GM18526 (cell line): Measurements from ENCODE around the gene RAI14.

Experiments
- POLR2A ChIP-seq: IDR thresholded peaks from 3 replicates; pipeline ENCODE4 v1.6.1; 2011; ENCODE audit not compliant: insufficient read length; ENCODE audit errors: extremely low read depth

The RAI14 gene

DNA sequence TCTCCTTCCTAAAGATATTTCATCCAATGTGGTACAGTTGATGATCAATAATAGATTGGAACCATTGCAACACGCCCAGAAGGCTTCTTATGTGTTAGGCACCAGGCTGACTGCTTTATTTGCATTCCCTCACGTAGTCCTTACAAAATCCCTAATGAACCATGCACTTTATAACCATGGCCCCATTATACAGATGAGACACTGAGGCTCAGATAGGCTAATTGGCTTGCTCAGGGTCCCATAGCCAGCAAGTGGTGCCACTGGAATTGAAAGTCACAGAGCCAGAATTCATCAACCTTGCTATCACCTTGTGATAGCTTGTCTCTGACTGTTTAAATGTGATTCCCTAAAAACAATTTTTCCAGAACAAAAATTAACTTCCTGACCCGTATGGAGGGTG, 27.8 kb upstream of the RAI14 start:
- no peak for TF ChIP-seq POLR2A

DNA sequence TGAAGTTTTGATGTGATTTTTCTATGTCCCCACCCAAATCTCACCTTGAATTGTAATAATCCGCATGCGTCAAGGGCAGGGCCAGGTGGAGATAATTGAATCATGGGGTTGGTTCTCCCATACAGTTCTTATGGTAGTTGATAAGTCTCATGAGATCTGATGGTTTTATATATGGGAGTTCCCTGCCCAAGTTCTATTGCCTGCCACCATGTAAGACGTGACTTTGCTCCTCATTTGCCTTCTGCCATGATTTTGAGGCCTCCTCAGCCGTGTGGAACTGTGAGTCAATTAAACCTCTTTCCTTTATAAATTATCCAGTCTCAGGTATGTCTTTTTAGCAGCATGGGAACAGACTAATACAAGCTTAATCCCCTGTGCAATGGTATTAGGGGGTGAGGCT, 25.5 kb upstream of the RAI14 start:
- TF ChIP-seq POLR2A = no peak

DNA sequence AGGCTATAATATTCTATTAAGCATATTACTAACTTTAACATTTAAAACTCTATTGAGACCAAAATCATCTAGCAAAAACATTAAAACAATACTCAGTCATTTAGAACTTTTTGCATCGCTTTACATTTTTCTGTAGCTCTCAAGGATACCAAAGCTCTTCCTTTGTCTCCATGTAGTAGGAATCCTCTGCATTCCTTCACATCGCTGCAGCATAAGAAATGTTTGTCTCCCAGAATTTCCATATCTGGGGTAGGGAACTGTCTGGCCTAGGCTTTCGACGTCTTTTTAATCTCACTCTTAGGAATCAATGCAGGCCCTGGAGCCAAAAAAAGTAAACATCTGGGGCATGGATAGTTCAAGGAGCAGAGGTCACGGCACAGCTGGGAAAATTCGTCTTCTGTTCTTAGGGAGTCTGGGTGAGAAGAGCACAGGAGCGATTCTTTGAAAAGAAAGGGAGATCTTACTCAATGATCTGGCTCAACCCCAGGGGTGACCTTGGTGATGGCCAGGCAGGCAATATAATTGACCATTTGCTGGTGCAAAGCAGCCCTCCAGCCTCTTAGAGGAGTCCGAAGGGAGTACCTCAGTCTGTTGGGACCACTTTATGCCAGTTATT, 23.2 kb upstream of the RAI14 start:
- no peak for TF ChIP-seq POLR2A

DNA sequence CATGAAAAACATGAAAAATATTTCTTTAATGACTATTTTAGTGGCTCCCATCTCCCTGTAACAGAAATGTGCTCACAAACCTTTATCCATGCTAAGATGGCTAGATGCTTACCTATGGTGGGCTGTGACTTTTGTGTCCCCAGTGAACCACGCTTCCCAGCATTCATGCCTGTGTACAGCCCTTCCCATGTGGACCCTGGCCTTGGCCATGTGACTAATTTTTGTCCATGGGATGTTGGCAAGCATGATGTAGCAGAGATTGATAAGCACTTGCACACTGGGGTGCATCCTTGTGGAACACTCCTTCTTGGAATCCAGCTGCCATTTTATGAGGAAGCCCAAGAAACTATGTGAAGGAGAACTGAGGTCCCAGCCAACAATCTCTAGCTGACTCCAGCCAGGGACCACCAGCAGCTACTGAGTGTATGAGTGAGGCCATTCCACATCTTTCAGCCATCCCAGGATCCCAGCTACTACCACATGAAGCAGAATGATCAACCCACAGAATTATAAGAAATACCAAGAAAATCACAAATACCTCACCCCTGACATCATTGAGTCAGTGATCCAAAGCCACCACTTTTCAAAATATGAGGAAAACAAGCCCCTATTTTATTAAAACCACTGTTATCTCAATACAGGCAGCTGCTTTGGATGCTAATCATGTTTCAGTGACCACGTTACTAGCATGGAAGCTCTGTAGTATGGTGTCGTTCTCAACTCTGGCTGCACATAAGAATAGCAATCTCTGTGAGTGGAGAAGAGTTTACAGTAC, 16.1 kb upstream of the RAI14 start:
- TF ChIP-seq POLR2A = no peak

DNA sequence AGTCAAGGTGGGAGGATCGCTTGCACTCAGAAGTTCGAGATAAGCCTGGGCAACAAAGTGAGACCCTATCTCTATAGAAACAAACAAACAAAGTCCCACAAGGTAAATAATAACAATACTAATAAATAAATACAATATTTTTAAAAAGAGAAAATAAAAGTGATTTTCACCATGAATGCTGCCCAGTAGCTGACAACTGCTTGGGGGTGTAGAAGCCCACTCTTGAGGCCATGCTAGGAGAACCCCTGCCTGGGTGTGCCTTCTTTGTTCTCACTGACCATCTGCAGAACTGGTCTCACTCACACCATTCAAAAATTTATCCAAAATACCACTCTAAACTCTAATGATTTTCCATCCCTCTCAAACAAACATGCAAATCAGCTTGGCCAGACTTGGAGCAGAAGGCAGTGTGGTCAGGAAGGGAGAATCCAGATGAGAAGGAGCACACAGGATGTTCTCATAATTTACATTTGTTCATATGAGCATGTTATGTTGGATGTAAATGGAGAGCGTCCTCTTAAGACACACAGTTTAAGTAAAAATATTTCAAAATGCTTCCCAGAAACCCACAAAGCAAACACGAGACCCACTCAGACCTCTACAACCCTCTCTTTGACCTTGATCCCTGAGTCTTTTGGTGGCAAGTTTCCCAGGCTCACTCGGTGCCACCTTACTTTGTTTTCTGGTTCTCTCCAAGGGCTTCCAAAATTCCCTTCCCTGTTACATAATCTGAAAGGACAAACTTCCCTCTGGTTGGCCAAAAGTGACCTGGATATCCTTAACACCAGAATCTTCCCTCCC, 7.9 kb upstream of the RAI14 start:
- TF ChIP-seq POLR2A = no peak

DNA sequence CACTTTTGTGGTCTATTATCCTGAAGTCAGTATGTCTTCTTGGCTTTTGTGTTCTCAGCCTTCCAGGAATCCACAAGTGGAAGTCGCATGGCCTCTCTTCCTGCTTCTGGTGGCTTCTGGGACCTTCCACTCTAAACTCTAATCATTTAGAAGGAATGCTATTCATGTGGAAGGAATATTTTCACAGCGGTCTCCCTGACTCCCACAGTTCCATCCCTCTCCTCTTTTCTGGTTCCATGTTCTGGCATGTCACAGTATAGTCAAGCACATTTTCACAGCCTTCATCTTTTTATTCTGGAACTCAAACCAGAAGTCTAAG, 7.3 kb upstream of the RAI14 start:
- TF ChIP-seq POLR2A = no peak

DNA sequence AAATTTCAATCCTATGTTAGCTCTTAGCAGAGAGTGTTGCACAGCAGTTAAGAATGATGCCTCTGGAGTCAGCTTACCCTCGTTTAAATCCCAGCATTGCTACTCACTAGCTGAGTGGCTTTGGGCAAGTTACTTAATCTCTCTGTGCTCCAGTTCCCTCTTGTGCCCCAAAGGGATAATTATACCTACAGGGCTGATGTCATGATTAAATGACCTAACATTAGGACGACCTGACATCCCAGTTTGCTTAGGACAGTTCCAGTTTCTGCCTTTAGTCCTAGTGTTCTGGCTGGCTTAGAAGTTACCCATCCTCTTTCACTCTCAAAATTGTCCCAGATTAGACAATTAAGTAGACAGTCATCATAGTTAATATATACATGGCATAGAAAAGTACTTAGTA, 4.3 kb upstream of the RAI14 start:
- TF ChIP-seq POLR2A = no peak

DNA sequence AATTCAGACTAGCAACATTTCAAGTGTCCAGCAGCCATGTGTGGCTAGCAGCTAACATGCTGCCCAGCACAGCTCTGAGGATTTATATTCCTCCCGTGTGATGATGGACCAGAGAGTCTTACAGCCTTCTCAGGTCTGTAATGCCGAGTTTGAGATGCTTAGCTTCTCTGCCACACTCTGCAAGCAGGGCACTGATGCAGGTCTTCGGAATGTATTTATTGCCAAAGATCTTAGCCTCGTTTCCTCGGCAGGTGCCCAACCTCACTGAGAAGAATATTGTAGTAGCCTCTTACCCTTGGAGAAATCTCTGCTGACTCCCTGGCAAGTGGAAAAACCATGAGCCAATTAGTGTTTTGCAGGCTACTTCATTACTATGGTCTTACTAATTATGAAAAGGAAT, 3.7 kb upstream of the RAI14 start:
- no peak for TF ChIP-seq POLR2A

DNA sequence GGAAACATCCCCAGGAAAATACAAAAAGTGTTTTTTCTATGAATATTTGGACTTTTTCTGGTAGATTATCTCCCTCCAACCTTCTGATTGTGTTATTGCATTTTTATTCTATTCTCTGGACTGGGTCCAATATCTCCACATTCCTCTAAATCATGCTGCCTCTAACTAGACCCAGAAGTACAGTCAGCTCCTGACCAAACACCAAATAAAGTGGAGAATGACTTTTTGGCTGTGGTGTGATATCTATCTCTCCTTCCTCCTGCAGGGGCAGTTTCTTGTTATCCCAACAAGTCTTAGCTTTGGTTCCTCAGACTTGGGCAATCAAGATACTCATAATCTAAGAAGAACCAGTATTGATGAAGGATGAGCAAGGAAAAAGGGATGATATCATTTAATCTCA, 3.2 kb upstream of the RAI14 start:
- TF ChIP-seq POLR2A = no peak

DNA sequence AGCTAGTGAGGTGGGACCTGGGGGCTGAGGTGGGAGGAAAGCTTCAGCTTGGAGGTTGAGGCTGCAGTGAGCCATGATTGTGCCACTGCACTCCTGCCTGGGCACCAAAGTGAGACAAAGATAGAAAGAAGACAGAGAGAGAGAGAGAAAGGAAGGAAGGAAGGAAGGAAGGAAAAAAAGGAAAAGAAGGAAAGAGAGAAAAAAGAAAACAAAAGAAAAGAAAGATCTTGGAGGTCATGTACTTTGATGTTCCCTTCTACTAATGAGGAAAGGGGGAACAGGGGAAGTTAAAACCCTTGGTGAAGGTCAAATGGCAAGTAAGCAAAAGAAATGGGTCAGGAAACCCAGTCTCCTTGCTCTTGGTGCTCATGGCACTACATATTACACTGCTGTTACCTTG, 2.4 kb upstream of the RAI14 start:
- no peak for TF ChIP-seq POLR2A

DNA sequence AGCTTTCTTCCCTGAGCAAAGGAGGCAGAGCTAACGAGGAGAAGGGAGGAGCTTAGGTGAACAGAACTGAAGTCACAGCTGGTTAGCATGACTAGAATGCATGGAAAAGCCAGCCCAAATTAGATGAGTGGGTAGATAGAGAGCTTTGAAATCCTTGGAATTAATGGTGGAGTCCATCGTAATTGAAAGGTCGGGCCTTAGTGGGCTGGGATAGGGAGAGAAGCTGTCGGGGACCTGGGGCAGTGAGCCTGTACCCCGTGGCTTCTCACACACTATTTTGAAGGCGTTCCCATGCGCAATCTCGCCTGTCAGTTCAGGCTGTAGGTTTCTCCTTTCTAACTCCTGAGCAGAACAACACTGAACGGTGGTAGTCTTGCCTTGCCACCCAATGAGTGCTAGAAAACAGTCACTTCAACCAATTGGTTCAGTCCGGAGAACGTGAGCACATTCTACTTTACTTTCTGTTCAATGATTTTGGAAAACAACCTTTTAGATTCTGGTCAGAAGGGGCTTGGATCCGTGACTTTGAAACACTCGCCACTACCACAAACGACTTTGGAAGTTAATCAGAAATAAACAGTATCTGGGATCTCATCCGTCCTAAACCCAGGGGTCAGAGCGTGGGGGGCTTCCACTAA, 655 bp upstream of the RAI14 start:
- TF ChIP-seq POLR2A = no peak

DNA sequence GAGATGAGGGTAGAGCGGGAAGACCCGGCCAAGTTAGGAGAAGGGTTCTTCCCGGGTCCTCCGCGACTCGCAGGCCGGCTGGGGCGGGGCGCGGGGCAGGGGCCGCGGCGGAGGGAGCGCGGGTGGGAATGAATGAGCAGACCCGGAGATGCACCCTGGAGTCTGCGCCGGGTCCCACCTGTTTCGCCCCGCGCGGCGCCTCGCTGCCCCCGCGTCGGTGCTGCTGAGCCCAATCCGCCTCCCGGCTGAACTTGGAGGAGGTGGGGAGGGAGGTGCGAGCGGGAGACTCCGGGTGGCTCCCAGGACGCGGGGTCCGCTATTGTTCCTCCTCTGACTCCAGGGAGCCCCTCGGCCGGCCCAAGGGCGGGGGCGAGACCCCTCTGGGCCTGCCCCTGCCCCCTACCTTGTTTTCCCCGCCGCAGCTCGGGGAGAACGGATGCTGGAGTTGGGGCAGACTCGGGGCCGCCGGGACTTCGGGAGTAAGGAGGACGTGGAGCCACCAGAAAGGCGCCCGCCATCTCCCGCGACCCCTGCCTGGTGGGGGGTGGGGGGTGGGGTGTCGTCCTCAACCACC, 659 bp downstream of the RAI14 start:
- TF ChIP-seq POLR2A = no peak

DNA sequence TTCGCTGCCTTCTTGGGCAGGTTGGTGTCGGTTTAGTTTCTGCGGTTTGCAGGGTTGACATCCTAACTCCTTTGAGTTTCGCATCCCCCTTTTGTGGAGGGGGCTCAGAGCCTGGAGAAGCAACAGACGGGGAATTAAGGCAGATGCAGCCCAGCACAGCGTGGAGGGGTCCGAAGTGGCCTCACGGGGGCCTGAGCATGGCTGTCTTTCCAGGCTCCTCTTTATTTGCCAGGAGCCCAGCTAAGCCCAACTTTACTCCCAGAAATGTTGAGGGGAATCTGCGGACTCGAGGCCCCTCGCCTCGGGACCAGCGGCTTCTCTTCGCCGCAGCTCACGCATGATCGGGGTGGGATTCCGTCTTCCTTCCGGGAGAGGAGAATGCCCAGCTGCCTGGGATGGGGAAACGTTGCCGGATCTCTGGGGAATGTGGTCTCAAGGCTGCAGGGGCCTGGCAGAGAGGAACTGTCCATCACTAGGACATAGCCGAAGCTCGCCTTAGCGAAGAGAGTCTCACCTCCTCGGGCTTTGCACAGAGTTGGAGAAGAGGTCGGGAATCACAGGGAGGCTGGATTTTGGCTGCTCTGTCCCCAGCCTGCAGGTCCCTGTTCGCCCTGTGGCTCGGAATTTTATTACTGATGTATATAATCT, 1.3 kb downstream of the RAI14 start:
- TF ChIP-seq POLR2A = no peak

DNA sequence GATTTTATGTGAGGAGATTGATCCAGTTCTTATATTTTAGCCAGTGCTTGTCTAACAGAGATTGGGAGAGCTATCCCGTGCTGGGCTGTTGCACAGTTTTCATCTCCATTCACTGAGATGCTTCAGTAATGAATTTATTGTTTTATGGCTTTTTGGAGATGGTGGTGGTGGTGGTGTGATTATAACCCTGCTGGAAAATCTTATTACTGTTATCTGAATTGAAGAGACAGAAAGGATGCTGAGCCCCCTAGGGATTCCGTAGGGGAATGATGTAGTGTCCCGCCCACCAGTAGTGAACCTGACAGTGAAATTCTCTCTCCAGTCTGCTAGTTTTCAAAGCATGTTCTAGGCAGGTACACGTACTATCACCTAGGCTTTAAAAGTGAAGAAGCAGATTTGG, 1.9 kb downstream of the RAI14 start:
- no peak for TF ChIP-seq POLR2A

DNA sequence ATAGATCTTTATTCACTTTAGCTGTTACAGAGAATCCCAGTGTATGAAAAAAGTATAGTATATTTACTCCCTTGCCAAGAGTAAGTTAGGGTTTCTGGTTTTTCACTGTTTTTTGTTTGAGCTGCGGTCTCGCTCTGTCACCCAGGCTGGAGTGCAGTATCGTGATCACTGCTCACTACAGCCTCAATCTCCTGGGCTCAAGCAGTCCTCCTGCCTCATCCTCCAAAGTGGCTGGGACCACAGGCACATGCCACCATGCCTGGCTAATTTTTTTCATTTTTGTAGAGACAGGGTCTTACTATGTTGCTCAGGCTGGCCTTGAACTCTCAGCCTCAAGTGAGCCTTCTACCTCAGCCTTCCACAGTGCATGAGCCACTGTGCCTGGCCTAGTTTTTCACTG, 3.0 kb downstream of the RAI14 start:
- TF ChIP-seq POLR2A = no peak
